Uterine smooth muscle cell (primary cell): Measurements from ENCODE around the gene NLRX1. TPM values are rescaled to one million over a fixed set of nuclear protein-coding genes. Genes with fewer than 3 reads are reported as not detected.

ENCODE experiments used
- total RNA-seq: library from RNA; depleted of rRNA; stranded (reverse); fragments of >200 nt; gene quantifications from 2 replicates; pipeline ENCODE4 v1.2.3, GENCODE V29; 2014

Gene NLRX1
- 9.6 and 15.2 TPM in 2 replicates for total RNA-seq

GRCh38 chr11:119168471-119169281, at the start of gene NLRX1:
Gene NLRX1 (plus strand): TSS chr11:119168725. CDS start chr11:119171404, 2,679 bp downstream.

GRCh38 chr11:119121008-119121810, 47.3 kb upstream of the NLRX1 start, which contains the start of gene HINFP:
Gene HINFP (plus strand): TSS chr11:119121580. CDS start chr11:119126945, 5,365 bp downstream.

GRCh38 chr11:119149018-119149785, 19.3 kb upstream of the NLRX1 start, which contains the start of gene ABCG4:
Gene ABCG4 (plus strand): TSS chr11:119149052. CDS start chr11:119149966, 914 bp downstream.

GRCh38 chr11:119205574-119206510, 37.3 kb downstream of the NLRX1 start, which contains the start of gene CBL:
Gene CBL (plus strand): TSS chr11:119206339. CDS start chr11:119206418, 79 bp downstream.

Other genes with a start within 250 kb of the NLRX1 start
- gene BCL9L, start 242.8 kb upstream of the NLRX1 start, total RNA-seq, result 15.9 and 17.7 TPM in 2 replicates
- gene UPK2, start 212.4 kb upstream of the NLRX1 start, total RNA-seq, result not detected in 2 replicates
- gene FOXR1, start 197.0 kb upstream of the NLRX1 start, total RNA-seq, result not detected in 2 replicates
- 30.7 and 39.7 TPM in 2 replicates for gene CENATAC, start 170.6 kb upstream of the NLRX1 start, total RNA-seq
- 898 and 970 TPM in 2 replicates for gene RPS25, start 150.4 kb upstream of the NLRX1 start, total RNA-seq
- gene TRAPPC4, start 150.0 kb upstream of the NLRX1 start, total RNA-seq, result 84.5 and 96.3 TPM in 2 replicates
- 13.7 and 14.7 TPM in 2 replicates for gene SLC37A4, start 137.8 kb upstream of the NLRX1 start, total RNA-seq
- 205 and 414 TPM in 2 replicates for gene HYOU1, start 111.5 kb upstream of the NLRX1 start, total RNA-seq
- gene VPS11, start 100.9 kb upstream of the NLRX1 start, total RNA-seq, result 30.1 and 31.1 TPM in 2 replicates
- gene HMBS, start 83.8 kb upstream of the NLRX1 start, total RNA-seq, result 16.0 and 22.8 TPM in 2 replicates
- 15.3 and 28.6 TPM in 2 replicates for gene DPAGT1, start 66.9 kb upstream of the NLRX1 start, total RNA-seq
- gene C2CD2L, start 61.4 kb upstream of the NLRX1 start, total RNA-seq, result 3.3 and 4.7 TPM in 2 replicates
- gene HINFP, start 47.1 kb upstream of the NLRX1 start, total RNA-seq, result 12.4 and 17.2 TPM in 2 replicates
- gene ABCG4, start 19.7 kb upstream of the NLRX1 start, total RNA-seq, result under 0.01 and 0.12 TPM in 2 replicates
- not detected in 2 replicates for gene NHERF4, start 16.8 kb downstream of the NLRX1 start, total RNA-seq
- 11.0 and 11.4 TPM in 2 replicates for gene CBL, start 37.6 kb downstream of the NLRX1 start, total RNA-seq
- gene MCAM, start 148.4 kb downstream of the NLRX1 start, total RNA-seq, result 20.5 and 27.0 TPM in 2 replicates
- gene RNF26, start 165.8 kb downstream of the NLRX1 start, total RNA-seq, result 7.2 and 8.4 TPM in 2 replicates
- 3.5 and 15.2 TPM in 2 replicates for gene C1QTNF5, start 172.2 kb downstream of the NLRX1 start, total RNA-seq
- not detected in 2 replicates for gene MFRP, start 178.0 kb downstream of the NLRX1 start, total RNA-seq
- 0.11 and 1.00 TPM in 2 replicates for gene USP2, start 213.0 kb downstream of the NLRX1 start, total RNA-seq